NOMO-1 (cell line): Measurements from ENCODE around the gene FCHO1.

ENCODE experiments used
- DNase-seq, 2 experiments: peaks; one replicate each; lab custom pipeline; 2025; ENCODE audit not compliant: unreplicated experiment in 2 of 2; lab: John Stamatoyannopoulos, UW

The FCHO1 gene

GRCh38 chr19:17821190-17821589 lies 69.9 kb downstream of the FCHO1 start, which contains the start of gene INSL3:
TSS of gene INSL3 (minus strand) at chr19:17821519. CDS start at chr19:17821506, 13 bp downstream.
- no peak for DNase-seq

- no peak for DNase-seq
Observed at GRCh38 chr19:17824339-17824738, 73.1 kb downstream of the FCHO1 start.

GRCh38 chr19:17826508-17827056 lies 75.3 kb downstream of the FCHO1 start:
- DNase-seq, result no peak

GRCh38 chr19:17829855-17830566 lies 78.7 kb downstream of the FCHO1 start:
- no peak for DNase-seq

GRCh38 chr19:17830567-17831418 lies 79.5 kb downstream of the FCHO1 start:
- no peak for DNase-seq

- no peak for DNase-seq
Observed at GRCh38 chr19:17831419-17831888, 80.2 kb downstream of the FCHO1 start.

- no peak for DNase-seq
Observed at GRCh38 chr19:17832443-17833208, 81.3 kb downstream of the FCHO1 start.

- DNase-seq, result no peak
Observed at GRCh38 chr19:17834350-17835181, 83.3 kb downstream of the FCHO1 start.

- DNase-seq, result no peak
Observed at GRCh38 chr19:17835182-17836006, 84.1 kb downstream of the FCHO1 start.

GRCh38 chr19:17836530-17836929 lies 85.3 kb downstream of the FCHO1 start:
- no peak for DNase-seq

- no peak for DNase-seq
Observed at GRCh38 chr19:17837972-17838371, 86.7 kb downstream of the FCHO1 start.
